Ectodermal cell (in vitro differentiated cells): ENCODE results near the gene JPH4.

ENCODE experiments used
- H3K27ac ChIP-seq: 2 replicates; pipeline ENCODE4 v1.7.0; 2013; ENCODE audit warnings: mild to moderate bottlenecking, low read depth, low read length; ENCODE audit not compliant: insufficient read depth, poor library complexity, severe bottlenecking
- H3K27me3 ChIP-seq: 2 replicates; pipeline ENCODE4 v1.7.0; 2013; ENCODE audit warnings: mild to moderate bottlenecking, low read length; ENCODE audit not compliant: insufficient read depth, control insufficient read depth, poor library complexity, severe bottlenecking
- H3K36me3 ChIP-seq: one replicate; pipeline ENCODE4 v1.7.0; 2013; ENCODE audit warnings: low read length; ENCODE audit not compliant: control insufficient read depth, insufficient read depth
- H3K4me1 ChIP-seq: one replicate; pipeline ENCODE4 v1.7.0; 2013; ENCODE audit warnings: low read length; ENCODE audit not compliant: control insufficient read depth, insufficient read depth
- H3K4me3 ChIP-seq: 2 replicates; pipeline ENCODE4 v1.7.0; 2013; ENCODE audit warnings: low read depth, low read length, control low read depth; ENCODE audit not compliant: insufficient read depth
- H3K9me3 ChIP-seq: 2 replicates; pipeline ENCODE4 v1.7.0; 2013; ENCODE audit warnings: mild to moderate bottlenecking, low read length, moderate library complexity; ENCODE audit not compliant: control insufficient read depth
- WGBS, 2 experiments: methylation state at CpG; one replicate each; pipeline ENCODE4 v1.1.7; 2013; ENCODE audit warnings: missing lambda C conversion rate in 2 of 2; 5-methylcytosine and 5-hydroxymethylcytosine counted together

Gene JPH4

GRCh38 chr14:23609001-23609400, 30.4 kb upstream of the JPH4 start:
- no peaks in the 10 kb centered on the region for H3K36me3 ChIP-seq
- 90 to 91% methylated on average over 3 of the region's 3 CpGs for WGBS, 2 experiments
- H3K9me3 ChIP-seq: no peaks in the 10 kb centered on the region
- no peak overlapping the region for H3K27ac ChIP-seq
- no peak overlapping the region for H3K4me3 ChIP-seq
- H3K4me1 ChIP-seq: no peaks in the 10 kb centered on the region
- no peaks in the 10 kb centered on the region for H3K27me3 ChIP-seq

GRCh38 chr14:23608454-23608853, 29.9 kb upstream of the JPH4 start:
- Histone ChIP-seq H3K27me3 (no peaks in the 10 kb centered on the region), H3K36me3 (no peaks in the 10 kb centered on the region), H3K4me3 (no peak overlapping the region), H3K27ac (no peak overlapping the region), H3K9me3 (no peaks in the 10 kb centered on the region), H3K4me1 (no peaks in the 10 kb centered on the region)
- WGBS, 2 experiments: 39 to 68% methylated on average over 1 of the region's 1 CpG

GRCh38 chr14:23605931-23606585, 27.5 kb upstream of the JPH4 start:
- Histone ChIP-seq H3K27ac (no peak overlapping the region), H3K27me3 (no peaks in the 10 kb centered on the region), H3K9me3 (no peaks in the 10 kb centered on the region), H3K4me1 (no peaks in the 10 kb centered on the region), H3K36me3 (no peaks in the 10 kb centered on the region), H3K4me3 (no peak overlapping the region)
- 84 to 88% methylated on average over 6 of the region's 6 CpGs for WGBS, 2 experiments

GRCh38 chr14:23604675-23605170, 26.1 kb upstream of the JPH4 start:
- Histone ChIP-seq H3K36me3 (no peaks in the 10 kb centered on the region), H3K4me3 (no peak overlapping the region), H3K4me1 (no peaks in the 10 kb centered on the region), H3K27ac (no peak overlapping the region), H3K27me3 (no peaks in the 10 kb centered on the region), H3K9me3 (no peaks in the 10 kb centered on the region)
- WGBS, 2 experiments: 86 to 87% methylated on average over 3 of the region's 3 CpGs

GRCh38 chr14:23604148-23604547, 25.6 kb upstream of the JPH4 start:
- no peak overlapping the region for H3K27ac ChIP-seq
- H3K4me3 ChIP-seq: no peak overlapping the region
- no peaks in the 10 kb centered on the region for H3K36me3 ChIP-seq
- no peaks in the 10 kb centered on the region for H3K9me3 ChIP-seq
- no peaks in the 10 kb centered on the region for H3K27me3 ChIP-seq
- WGBS, 2 experiments: 95 to 98% methylated on average over 2 of the region's 2 CpGs
- no peaks in the 10 kb centered on the region for H3K4me1 ChIP-seq

- H3K36me3 ChIP-seq: no peaks in the 10 kb centered on the region
- no peaks in the 10 kb centered on the region for H3K4me1 ChIP-seq
- H3K9me3 ChIP-seq: no peaks in the 10 kb centered on the region
- WGBS, 2 experiments: 87 to 92% methylated on average over 2 of the region's 2 CpGs
- no peak overlapping the region for H3K4me3 ChIP-seq
- no peak overlapping the region for H3K27ac ChIP-seq
- H3K27me3 ChIP-seq: no peaks in the 10 kb centered on the region
These were observed 24.5 kb upstream of the JPH4 start for GRCh38 chr14:23603103-23603502.

GRCh38 chr14:23602181-23603095, 23.8 kb upstream of the JPH4 start:
- Histone ChIP-seq H3K27me3 (no peaks in the 10 kb centered on the region), H3K4me3 (no peak overlapping the region), H3K27ac (no peak overlapping the region), H3K36me3 (no peaks in the 10 kb centered on the region), H3K9me3 (no peaks in the 10 kb centered on the region), H3K4me1 (no peaks in the 10 kb centered on the region)
- WGBS, 2 experiments: 91% methylated on average over 12 of the region's 12 CpGs

- WGBS, 2 experiments: 83 to 92% methylated on average over 1 of the region's 1 CpG
- Histone ChIP-seq H3K4me3 (no peak overlapping the region), H3K36me3 (no peaks in the 10 kb centered on the region), H3K27ac (no peak overlapping the region), H3K9me3 (no peaks in the 10 kb centered on the region), H3K27me3 (no peaks in the 10 kb centered on the region), H3K4me1 (no peaks in the 10 kb centered on the region)
These were observed 23.2 kb upstream of the JPH4 start for GRCh38 chr14:23601845-23602180.

- H3K36me3 ChIP-seq: no peaks in the 10 kb centered on the region
- no peak overlapping the region for H3K27ac ChIP-seq
- no peaks in the 10 kb centered on the region for H3K4me1 ChIP-seq
- H3K9me3 ChIP-seq: no peaks in the 10 kb centered on the region
- H3K27me3 ChIP-seq: no peaks in the 10 kb centered on the region
- H3K4me3 ChIP-seq: no peak overlapping the region
These were observed 22.8 kb upstream of the JPH4 start for GRCh38 chr14:23601424-23601823.

- no peak overlapping the region for H3K27ac ChIP-seq
- H3K36me3 ChIP-seq: no peaks in the 10 kb centered on the region
- H3K4me1 ChIP-seq: no peaks in the 10 kb centered on the region
- H3K9me3 ChIP-seq: no peaks in the 10 kb centered on the region
- no peak overlapping the region for H3K4me3 ChIP-seq
- WGBS, 2 experiments: 96 to 100% methylated on average over 1 of the region's 1 CpG
- H3K27me3 ChIP-seq: no peaks in the 10 kb centered on the region
These were observed 22.2 kb upstream of the JPH4 start for GRCh38 chr14:23600806-23601205.
